IPS DF 19.7 (cell line): ENCODE data around the gene ARAP2.

ENCODE experiments used
- DNase-seq: peaks from one replicate; pipeline ENCODE4 v3.0.0-alpha.2; 2013; ENCODE audit warnings: low read depth, low spot score

ARAP2 gene

DNA sequence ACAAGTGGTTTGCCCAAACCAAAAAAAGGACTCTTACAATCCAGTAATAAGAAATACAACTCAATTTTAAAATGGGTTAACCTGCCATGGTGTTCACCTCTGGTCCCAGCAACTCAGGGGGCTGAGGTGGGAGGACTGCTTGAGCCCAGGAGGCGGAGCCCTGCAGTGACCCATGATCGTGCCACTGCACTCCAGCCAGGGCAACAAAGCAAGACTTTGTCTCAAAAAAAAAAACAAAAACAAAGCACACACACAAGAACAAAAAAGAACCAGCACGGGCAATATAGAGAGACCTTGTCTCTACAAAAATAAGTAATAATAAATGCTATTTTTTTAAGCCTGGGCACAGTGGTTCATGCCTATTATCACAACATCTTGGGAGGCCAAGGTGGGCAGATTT lies 28.7 kb downstream of the ARAP2 start:
- no peak for DNase-seq

DNA sequence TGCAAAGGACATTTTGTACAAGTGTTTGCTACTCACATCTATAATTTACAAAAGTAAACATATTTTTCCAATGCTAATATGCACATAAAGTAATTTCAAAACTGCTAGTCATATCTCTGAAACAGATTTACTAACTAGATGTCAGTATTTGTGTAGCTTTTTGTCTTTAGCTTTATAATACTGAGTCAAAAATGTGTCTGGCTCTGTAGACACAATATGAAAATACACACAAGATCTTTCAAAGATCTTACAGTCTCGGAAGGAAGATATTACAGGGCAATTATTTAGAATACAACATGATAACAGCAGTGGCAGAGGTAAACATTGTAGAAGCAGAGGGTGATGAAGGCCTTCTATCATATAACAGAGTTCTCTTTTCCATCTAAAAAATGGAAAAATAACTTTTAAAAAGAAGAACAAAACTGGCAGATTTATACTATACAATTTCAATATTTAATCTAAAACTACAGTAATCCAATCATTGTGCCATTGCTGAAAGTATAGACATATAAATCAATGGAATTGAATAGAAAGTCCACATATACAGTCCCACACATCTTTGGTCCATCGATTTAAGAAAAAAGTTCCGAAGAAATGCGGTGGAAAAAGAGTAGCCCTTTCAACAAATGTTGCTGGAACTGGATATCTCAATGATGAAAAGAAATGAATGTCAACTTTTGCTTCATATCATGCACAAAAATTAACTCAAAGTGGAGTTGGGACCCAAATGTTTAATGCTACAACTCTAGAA lies 29.4 kb downstream of the ARAP2 start:
- DNase-seq = no peak

DNA sequence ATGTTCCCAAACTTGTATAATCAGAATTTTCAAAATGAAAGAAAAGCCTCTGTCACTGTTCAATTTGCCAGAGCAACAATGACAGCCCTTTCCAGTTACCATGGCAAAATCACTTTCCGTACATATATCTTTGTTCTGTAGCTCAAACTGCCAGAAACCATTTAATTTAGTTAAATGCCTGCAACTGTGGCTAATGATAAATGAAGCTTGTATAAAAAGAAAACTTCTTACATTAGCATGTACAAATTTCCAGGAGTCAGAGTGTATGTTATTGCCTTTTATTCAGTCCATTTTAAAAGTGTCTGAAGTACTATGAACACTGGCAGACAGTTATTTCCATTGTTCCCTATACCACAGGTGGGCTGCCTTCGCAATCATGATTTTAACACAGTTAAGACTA lies 30.3 kb downstream of the ARAP2 start:
- no peak for DNase-seq

DNA sequence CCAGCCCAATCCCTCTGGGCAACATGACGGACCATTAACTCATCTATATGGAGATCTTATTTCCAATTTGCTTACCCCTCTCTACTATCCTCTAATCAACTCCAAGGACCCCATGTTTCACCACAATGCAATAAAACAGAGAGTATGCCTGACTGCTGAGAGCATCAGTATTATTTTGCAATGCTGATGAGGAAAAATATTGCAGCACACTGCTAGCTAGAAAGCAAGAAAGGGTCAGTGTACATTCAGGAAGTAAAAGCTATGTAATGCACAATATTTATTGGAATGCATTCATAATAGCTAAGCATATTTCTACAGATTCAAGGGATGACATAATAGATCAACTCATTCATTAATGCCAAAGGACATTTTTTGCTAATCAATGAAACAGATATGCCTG lies 33.2 kb downstream of the ARAP2 start:
- no peak for DNase-seq

DNA sequence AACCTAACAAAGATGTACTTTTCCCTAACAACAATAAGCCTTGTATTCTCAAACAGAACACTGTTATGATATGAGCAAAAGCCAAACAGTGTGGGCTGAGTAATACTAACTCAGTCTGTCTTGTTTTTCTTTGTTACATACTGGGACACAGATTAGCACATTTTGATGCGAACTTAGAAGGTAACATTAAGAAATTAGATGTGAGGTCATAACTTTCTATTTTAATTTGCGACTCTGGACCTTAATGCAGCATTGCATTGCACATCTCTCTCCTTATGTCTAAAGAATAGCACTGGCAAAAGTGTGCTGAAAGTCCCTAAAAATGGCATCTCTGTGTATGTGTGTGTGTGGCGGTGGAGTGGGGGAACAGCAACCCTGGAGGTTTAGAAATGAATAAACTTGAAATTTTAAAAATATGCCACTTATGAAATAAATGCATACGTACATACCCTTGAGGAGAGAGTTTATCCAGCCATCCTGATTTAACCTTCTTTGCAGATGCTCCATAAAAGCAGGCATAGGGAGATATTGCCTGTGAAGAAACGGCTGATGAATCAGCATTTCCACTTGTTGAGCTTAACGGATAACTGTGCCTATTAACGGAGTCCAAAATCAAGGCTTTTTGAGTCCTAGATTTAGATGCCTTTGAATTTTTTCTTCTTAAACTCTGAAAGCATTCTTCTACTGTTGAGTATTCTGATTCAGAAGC lies 34.2 kb downstream of the ARAP2 start:
- no peak for DNase-seq

DNA sequence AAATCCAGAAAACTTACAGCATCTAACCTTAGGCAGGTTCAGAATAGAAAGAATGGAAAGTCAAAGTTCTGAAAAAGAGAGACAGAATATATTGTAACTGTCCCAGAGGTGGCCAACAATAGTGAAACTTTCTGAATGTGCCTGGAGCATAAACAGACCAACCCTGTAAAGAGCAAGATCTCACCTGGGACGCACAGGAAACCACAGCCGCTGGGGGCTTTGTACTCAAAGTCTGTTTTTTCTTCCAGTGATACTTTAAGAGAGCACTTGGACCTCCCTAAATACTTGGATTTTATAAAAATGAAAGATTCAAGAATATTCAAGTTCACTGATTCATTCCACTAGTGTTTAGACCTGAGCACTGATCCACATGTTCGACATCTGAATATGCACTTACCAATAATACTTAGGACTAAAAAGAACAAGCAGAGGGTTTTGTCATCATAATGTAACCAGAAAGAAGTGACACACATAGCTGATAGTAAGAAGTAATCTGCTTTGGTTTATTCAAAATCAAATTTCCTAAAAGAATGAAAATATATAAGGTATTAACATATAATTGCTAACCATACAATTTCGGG lies 35.3 kb downstream of the ARAP2 start:
- DNase-seq = no peak

DNA sequence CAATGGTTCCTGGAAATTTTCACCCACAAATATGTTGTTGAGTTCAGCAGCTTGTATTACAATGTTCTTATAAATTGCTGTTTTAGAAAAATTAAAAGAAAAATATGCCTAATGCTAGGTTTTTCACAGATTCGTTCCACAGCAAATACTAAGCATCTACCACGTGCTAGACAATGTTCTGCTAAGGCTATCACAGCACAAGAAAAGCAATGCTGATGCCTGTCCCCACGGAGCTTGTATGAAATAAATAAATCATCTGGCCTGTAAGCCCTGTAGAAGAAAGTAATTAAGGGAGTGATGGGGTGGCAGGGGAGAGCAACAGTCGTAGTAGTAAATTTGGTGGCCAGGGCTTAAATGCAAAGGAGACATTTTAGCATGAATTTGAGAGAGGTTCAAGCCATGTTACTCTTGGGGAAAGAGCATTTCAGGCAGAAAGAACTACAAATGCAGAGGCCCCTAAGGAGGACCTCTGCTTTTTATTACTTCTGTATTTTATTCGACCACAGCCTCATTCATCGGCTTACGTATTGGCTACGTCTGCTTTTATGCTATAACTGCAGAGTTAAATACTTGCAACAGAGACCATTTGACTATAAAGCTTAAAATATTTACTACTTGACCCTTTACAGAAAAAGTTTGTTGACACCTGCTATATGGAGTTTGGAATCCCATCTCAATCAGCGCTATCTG lies 36.3 kb downstream of the ARAP2 start:
- DNase-seq = no peak

DNA sequence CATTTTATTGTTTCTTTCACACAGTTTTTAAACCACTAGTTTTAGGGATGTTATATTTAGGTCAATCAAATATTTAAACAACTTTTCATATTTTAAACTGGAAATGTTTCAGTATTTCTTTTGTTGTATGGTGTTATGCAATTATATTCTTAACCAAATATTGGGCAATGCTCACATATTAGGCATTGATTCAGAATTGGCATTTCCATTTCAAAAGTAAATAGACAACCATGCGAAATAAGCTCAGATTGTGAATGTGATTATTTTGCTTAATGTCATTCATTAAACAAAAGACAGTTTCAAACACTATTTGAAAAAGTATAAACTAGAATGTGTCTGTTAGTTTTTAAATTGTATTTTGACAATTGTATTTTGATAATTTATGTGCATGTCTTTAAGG lies 36.9 kb downstream of the ARAP2 start:
- DNase-seq = no peak

DNA sequence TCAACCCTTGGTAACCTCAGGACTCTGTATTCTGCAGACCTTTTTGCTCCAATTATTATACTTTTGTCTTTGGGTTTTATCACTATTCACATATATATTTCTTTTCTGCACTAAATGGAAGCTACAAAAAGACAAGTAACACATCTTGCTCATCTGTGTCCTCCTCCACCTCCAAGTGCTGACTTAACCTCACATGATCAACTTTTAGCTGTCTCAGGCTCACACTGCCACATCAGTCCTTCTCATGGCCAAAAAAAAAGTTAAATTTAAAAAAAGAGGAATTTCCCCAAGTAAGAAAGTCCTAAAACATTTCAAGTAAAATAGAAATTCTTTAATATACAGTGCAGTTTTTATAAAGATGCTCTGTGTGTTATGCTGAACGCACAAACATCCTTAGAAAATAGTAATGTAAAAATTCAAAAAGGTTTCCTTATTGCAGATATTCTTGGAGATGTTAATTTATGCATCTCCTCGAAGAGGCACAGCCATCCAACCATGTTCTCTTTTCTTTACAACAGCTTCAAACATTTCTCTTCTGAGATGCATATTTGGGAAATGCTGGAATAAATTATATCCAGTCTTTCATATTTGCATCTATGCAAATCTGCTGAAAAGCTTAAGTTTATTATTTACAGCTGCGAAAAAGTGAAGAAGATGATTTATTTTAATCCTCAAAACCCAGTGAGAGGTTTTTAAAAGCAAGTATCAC lies 37.6 kb downstream of the ARAP2 start:
- DNase-seq = no peak

DNA sequence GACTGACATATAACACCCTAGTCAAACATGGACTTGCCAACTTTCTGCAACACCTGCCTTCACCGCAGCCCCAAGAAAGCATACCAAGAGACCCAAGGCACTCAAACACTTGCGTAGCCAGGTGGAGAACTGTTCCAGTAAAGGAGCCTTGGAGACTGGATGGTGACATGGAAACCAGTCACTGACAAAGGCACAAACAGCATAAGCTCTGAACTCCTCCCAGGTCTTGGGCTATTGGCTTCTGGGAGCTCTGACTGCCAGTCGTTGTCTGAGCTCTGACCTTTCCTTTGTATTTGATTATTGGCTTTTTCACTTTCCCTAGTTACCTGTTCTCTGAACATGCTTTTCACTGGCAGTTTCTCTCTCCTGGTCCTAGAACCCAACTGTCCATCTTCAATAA lies 38.3 kb downstream of the ARAP2 start:
- DNase-seq = no peak

DNA sequence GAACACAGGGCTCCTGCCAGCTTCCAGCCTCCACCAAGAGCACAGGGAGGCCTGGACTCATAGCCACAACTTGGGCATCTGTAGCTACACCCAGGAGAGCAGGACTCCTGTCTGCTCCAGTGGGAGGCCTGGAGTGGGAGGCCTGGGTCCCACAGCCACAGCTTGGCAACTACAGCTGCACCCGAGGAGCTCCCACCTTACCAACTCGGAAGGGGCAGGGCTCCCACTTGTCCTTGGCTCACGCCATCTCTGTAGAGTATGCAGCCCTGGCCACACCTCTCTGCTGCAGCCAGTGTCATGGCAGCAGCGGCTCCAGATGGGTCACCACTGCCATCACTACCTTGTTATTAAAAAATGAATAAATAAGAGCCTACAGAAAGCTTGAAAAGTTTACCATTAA lies 45.5 kb downstream of the ARAP2 start:
- DNase-seq = no peak

DNA sequence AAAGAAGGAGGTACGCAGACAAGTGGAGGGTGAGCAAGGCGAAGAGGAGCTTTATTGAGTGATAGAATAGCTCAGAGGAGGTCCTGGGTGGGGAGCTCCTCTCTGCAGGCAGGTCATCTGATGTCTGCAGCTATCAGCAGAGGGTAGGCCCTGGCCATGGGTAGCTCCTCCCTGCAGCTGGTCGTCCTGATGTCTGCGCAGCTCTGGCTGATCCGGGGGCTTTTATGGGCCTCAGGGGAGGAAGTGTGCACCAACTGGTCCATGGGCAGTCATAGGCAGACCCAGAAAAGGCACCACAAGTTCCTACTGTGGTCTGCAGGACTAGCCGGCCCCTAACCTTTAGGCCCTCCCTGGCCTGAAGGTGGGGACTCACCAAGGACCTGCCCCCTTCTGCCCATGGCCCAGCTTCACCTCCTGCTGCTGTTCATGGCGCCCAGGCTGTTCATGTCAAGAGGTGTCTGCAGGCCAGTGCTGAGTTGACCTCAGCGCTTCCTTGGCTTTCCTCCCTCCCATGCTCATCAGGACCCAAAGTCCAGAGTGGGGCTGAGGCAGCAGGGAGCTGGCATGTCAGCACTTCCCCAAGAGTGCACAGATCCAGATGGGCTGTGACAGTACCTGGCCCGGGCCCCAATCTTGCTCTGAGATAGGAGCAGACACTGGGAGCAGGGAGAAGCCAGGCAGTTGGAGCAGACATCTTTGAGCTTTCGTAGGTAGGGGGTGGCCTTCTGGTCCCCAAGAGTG lies 46.1 kb downstream of the ARAP2 start:
- DNase-seq = no peak

DNA sequence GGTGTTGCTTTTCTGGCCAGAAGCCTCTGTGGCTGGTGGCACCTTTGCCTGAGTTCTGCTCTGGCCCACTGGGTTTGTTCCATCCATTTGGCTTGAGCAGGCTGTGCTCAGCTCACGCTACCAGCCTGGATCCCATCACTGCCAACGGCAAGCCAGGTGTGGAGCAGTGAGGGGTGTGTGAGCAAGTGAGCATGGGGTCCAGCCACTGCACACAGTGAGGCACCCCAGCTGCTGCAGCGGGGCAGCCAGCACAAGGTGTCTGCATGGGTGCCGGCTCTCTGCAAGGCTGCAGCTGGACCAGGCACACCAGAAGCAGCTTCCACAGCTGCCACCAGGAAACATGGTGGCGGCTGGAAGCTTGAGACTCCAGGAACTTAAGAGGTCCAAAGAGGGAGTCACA lies 46.8 kb downstream of the ARAP2 start:
- DNase-seq = no peak

DNA sequence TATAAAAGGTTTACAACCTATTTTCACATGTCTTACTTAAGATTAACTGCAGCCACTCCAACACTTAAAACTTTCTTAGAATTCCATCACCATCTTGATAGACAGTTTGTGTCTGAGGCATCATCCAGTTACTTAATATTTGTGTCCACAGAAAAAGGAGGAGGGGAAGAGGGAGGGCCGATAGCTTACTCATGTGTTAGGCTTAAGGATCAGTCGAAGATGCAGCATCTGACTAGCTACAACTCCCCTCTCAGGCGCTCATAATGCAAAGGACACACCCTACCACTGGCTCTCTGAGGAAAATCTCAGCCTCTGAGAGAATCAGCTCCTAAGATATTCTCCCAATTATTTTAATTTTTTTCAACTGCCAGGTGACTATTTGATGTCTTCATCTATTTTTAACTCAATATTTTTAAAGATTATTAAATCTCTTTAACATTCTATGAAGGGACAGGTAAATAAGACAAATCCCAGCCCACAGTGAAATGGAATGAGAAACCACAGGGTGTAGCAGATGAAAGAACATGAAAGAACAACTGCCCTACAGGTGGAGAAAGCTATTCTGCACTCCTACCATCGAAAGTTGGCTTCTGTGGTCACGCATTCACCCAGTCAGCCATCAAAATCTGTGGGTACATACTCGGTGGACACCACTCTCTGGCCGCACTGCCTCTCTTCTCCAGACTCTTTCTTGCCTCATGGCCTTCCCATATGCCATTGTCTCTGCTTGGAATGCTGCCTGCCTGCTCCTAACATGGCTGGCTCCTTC lies 48.0 kb downstream of the ARAP2 start:
- DNase-seq = no peak

DNA sequence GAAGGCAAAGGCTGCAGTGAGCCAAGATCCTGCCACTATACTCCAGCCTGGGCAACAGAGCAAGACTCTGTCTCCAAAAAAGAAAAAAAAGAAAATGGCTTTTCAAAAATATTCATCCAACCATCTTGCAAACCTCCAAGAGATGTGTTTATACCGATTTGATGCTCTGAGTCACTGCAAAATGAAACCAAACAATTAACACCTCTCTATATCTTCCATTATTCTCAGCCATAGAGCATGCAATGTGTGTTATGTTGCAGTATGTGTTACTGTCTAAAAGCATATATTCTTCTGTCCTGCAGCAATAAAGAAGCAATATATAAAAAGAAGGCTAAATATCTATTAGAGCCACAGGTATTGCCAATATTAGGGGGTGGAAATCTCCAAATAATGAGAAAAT lies 51.4 kb downstream of the ARAP2 start:
- no peak for DNase-seq

DNA sequence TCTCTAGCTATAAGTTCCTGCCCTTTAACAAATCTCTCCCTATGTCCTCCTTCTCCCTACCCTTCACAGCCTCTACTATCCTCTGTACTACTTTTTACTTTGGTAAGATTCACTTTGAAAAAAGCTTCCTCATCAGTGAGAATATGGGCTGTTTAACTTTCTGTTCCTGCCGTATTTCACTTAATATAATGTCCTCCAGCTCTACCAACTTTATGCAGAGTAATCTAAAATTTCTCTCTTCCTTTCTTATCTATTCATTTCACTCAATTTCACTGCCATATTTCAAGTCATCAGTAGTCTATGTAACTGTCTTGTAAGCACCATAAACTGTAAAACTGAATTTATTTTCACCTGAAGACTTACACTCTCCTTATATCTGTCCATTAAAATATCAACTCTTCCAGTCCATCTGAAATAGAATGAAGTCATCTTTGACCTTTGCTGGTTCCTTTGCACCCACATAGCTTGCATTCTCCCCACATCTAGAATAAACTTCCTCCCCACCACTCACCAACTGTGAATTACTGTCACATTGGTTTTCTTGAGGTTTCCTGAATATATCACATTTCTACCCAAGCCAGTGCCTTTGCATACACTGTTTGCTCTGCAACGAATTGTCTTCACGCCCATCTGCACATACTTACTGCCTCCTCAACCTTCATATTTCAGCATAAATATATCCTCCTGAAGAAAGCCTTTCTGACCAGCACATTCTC lies 54.6 kb downstream of the ARAP2 start:
- no peak for DNase-seq

DNA sequence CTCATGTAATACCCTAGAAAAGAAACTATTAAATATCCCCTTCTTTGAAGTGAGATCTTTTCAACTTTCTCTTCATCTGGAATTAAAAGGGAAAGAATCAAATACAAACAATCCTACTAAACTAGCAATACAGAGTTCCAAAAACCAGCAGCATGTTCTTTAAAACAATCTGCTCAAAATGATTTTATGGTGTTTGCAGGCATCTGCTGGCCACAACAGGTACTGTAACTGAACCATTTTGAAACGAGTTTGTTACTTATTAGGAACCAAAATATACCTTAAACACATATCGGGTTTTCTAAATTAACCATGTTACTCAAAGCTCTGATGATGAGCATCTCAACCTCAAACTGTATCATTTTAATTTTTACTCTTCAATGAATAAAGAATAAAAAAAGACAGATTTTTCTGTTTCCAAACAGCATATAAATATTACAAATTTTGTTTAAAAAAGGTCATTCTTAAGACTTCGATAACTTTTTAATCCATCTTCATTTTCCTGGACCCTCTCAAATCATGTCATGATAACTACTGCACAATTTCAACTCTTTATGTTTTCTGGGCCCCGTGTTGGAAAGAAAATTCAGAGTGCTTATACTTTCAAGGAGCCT lies 56.5 kb downstream of the ARAP2 start:
- no peak for DNase-seq

DNA sequence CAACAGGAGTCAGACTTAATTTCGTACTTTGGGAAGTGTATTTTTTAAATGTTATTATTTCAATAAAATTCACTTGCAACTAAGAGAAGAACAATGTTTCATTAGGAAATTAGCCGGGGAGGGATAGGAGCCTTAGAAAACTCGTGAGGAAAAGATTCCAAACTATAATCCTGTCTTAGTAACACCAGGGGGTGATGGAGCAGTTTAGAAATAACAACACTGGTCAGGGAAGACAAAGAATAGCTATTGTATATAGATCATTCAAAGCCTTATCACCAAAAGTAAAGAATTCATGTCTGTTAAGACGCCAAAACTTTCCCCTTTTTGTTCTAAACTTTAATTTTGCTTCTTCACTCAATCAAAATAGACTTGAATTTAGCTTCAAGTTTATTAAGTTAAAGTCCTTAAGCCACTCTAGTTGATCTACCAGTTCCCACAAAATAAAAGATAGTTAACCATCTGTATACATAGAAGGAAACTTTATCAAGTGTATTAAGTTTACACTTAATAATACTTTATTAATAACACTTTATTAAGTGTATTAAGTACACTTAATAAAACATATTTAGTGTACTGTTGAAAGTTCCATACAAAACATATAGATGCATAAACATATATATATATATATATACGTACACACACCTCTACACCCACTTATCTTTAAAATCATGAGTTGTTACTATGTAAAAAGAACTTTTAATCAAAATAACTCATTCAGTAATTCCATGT lies 60.5 kb downstream of the ARAP2 start:
- no peak for DNase-seq

DNA sequence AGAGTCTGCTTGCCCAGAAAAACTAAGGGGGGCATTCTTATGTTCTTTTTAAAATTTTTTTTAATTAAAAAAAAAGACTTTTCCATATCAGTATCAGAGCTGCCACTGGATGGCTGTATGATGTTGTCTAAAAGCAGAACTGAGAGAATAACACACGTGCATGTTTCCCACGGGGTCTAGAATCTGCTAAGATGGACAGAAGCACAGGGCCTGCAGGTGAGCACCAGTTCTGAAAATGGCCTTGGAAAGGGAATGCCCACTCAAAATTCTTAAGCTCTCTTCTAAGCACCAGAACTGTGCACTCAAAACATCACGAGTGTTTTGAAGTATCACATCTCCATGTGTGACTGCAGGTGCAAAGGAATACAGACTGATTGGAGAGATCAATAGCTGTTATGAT lies 61.1 kb downstream of the ARAP2 start:
- DNase-seq = no peak
